Natural killer cell (primary cell): ENCODE measurements around the gene ARSG. TPM values are rescaled to one million over a fixed set of nuclear protein-coding genes. Genes with fewer than 3 reads are reported as not detected.
"Not testable (repeated sequence)": the region's sequence is repeated elsewhere in the genome, so short reads cannot be mapped to it uniquely, and the experiment has no call there.

Source experiments
- ATAC-seq, 3 donors: fragments of 150-1000 bp in 2 of 3; fragments of 200-7000 bp in 1 of 3; cut with Tn5 transposase; 1 replicate in 1 of 3; 2 replicates in 2 of 3; pipeline ENCODE4 v1.10.0; 2021; ENCODE audit warnings: mild to moderate bottlenecking in 2 of 3, moderate library complexity in 2 of 3
- DNase-seq, 2 donors: peaks; one replicate each; pipeline versions ENCODE4 v3.0.0 to v3.0.0-alpha.2; 2013 to 2021; ENCODE audit warnings: mixed read lengths in 1 of 2
- H3K27ac ChIP-seq: one replicate; pipeline ENCODE4 v1.5.1; 2013; ENCODE audit warnings: mild to moderate bottlenecking, low read length
- H3K27me3 ChIP-seq: one replicate; pipeline ENCODE4 v1.6.1; 2013; ENCODE audit warnings: low read length; ENCODE audit not compliant: control insufficient read depth, insufficient read depth
- H3K36me3 ChIP-seq: one replicate; pipeline ENCODE4 v1.6.1; 2013; ENCODE audit warnings: low read length; ENCODE audit not compliant: control insufficient read depth, insufficient read depth
- H3K4me1 ChIP-seq: one replicate; pipeline ENCODE4 v1.6.1; 2013; ENCODE audit warnings: low read length; ENCODE audit not compliant: control insufficient read depth, insufficient read depth
- H3K4me3 ChIP-seq: one replicate; pipeline ENCODE4 v1.5.1; 2013; ENCODE audit warnings: low read length
- H3K9me3 ChIP-seq: one replicate; pipeline ENCODE4 v1.6.1; 2013; ENCODE audit warnings: low read length; ENCODE audit not compliant: control insufficient read depth, insufficient read depth
- H3K27ac Mint-ChIP-seq, 2 donors: one replicate each; pipeline ENCODE4 v1.8.0; 2022; ENCODE audit warnings: mild to moderate bottlenecking in 2 of 2, mixed read lengths in 2 of 2, moderate library complexity in 1 of 2
- H3K27me3 Mint-ChIP-seq, 2 donors: one replicate each; pipeline ENCODE4 v1.8.0; 2022; ENCODE audit warnings: low read depth in 2 of 2, mixed read lengths in 2 of 2
- H3K36me3 Mint-ChIP-seq: one replicate; pipeline ENCODE4 v1.8.0; 2022; ENCODE audit warnings: mixed read lengths
- H3K4me1 Mint-ChIP-seq, 2 donors: one replicate each; pipeline ENCODE4 v1.8.0; 2022; ENCODE audit warnings: mixed read lengths in 2 of 2
- H3K4me3 Mint-ChIP-seq: one replicate; pipeline ENCODE4 v1.8.0; 2022; ENCODE audit warnings: mild to moderate bottlenecking, moderate library complexity, mixed read lengths
- H3K9me3 Mint-ChIP-seq, 2 donors: one replicate each; pipeline ENCODE4 v1.8.0; 2022; ENCODE audit warnings: mixed read lengths in 2 of 2
- CTCF ChIP-seq: fragments of 200-600 bp; IDR thresholded peaks from one replicate; pipeline ENCODE4 v1.8.0; 2022; ENCODE audit warnings: antibody characterized with exemption
- WGBS: methylation state at CpG from one replicate; pipeline ENCODE4 v1.1.7; 2013; ENCODE audit warnings: missing lambda C conversion rate; ENCODE audit not compliant: insufficient coverage; 5-methylcytosine and 5-hydroxymethylcytosine counted together
- intact Hi-C: fragments of 100-400 bp; cut with micrococcal nuclease; formaldehyde crosslinking; loops from one replicate; pipeline ENCODE4 v1.14.2; 2022
- total RNA-seq, 4 donors: library from RNA; stranded (reverse); fragments of 120-200 nt in 1 of 4; gene quantifications; one replicate each; pipeline versions ENCODE4 v1.2.3 to v1.2.4, GENCODE V29; 2013 to 2022

The ARSG gene
- total RNA-seq, 3 donors from 2014 or later (not counting 1 experiment from before 2014, with no cell fraction given): 34.8 to 52.3 (median 39.3) TPM

GRCh38 chr17:68273722-68274121 is 17.6 kb upstream of the ARSG start:
- Mint-ChIP-seq H3K27ac (peak overlapping the region in 1 of 2 donors; percentile 64), H3K4me1 (peaks cover 0 to 11% of the 10 kb centered on the region in 2 donors), H3K36me3 (peaks cover 13% of the 10 kb centered on the region), H3K27me3 (no peaks in the 10 kb centered on the region), H3K9me3 (no peaks in the 10 kb centered on the region), H3K4me3 (no peak overlapping the region)
- intact Hi-C loops: no loop called here
- no peak overlapping the region for H3K4me3 ChIP-seq
- TF ChIP-seq CTCF: no peak
- ATAC-seq: no peak
- 86% methylated on average over 11 of the region's 11 CpGs for WGBS
- peaks cover 58% of the 10 kb centered on the region for H3K36me3 ChIP-seq
- no peaks in the 10 kb centered on the region for H3K4me1 ChIP-seq
- H3K27ac ChIP-seq: no peak overlapping the region
- no peaks in the 10 kb centered on the region for H3K9me3 ChIP-seq
- DNase-seq: no peak
- no peaks in the 10 kb centered on the region for H3K27me3 ChIP-seq

DNA sequence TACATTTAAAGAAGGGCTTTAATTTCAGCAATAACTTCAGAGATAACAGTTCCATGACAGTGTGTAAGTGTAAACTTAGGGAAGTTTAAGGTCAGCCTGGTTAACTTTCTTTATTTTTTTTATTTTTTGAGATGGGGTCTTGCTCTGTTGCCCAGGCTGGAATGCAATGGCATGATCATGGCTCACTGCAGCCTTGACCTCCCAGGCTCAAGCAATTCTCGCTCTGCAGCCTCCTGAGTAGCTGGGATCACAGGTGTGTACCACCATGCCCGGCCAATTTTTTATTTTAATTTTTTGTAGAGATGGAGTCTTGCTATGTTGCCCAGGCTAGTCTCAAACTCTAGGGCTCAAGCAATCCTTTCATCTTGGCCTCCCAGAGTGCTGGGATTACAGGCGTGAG is 15.0 kb upstream of the ARSG start:
- intact Hi-C loops, H3K9me3 ChIP-seq, H3K4me3 Mint-ChIP-seq, H3K27ac Mint-ChIP-seq, H3K9me3 Mint-ChIP-seq, H3K27me3 ChIP-seq, DNase-seq, ATAC-seq, H3K27me3 Mint-ChIP-seq, H3K27ac ChIP-seq, H3K4me3 ChIP-seq, H3K4me1 ChIP-seq: not testable (repeated sequence)
- Mint-ChIP-seq H3K4me1 (peaks cover 15 to 19% of the 10 kb centered on the region in 2 donors), H3K36me3 (peaks cover 13% of the 10 kb centered on the region)
- H3K36me3 ChIP-seq: peaks cover 59% of the 10 kb centered on the region
- 100% methylated on average over 3 of the region's 3 CpGs for WGBS

DNA sequence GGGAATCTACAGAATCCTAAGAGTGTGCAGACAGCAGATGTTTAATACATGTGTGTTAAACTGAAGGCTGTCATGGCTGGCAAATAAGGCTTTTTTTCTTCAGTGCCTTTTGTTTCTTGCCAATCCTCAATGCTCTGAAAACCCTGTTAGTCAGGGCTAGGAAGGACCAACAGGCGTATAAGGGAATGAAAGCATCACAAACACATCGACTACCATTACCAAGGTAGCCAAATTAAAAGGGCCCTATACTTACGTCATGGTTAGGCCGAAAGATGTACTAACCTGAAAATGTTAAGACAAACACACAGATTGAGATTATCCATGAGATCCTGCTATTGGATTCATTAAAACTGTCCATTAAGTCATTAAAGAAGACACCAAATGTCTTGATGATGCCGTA is 13.5 kb upstream of the ARSG start:
- Mint-ChIP-seq H3K4me1 (peaks cover 19 to 25% of the 10 kb centered on the region in 2 donors), H3K36me3 (peaks cover 9% of the 10 kb centered on the region), H3K9me3 (no peaks in the 10 kb centered on the region), H3K27ac (no peak overlapping the region), H3K27me3 (no peaks in the 10 kb centered on the region), H3K4me3 (no peak overlapping the region)
- H3K36me3 ChIP-seq: peaks cover 47% of the 10 kb centered on the region
- no peaks in the 10 kb centered on the region for H3K27me3 ChIP-seq
- no peak overlapping the region for H3K4me3 ChIP-seq
- no peaks in the 10 kb centered on the region for H3K9me3 ChIP-seq
- DNase-seq (no peak), ATAC-seq (no peak)
- no peaks in the 10 kb centered on the region for H3K4me1 ChIP-seq
- intact Hi-C loops: no loop called here
- WGBS: 96% methylated on average over 5 of the region's 5 CpGs
- no peak for TF ChIP-seq CTCF
- H3K27ac ChIP-seq: no peak overlapping the region

GRCh38 chr17:68281965-68282364 is 9.3 kb upstream of the ARSG start:
- intact Hi-C loops, H3K9me3 ChIP-seq, DNase-seq, H3K36me3 Mint-ChIP-seq, H3K9me3 Mint-ChIP-seq, H3K27me3 Mint-ChIP-seq, H3K27me3 ChIP-seq, ATAC-seq, H3K4me3 Mint-ChIP-seq, H3K27ac ChIP-seq, H3K4me3 ChIP-seq, H3K4me1 ChIP-seq: not testable (repeated sequence)
- H3K27ac Mint-ChIP-seq: peak overlapping the region; percentile 58 to 70
- H3K36me3 ChIP-seq: peaks cover 22% of the 10 kb centered on the region
- no CpG with 5 or more reads among the region's 6 CpGs for WGBS
- peaks cover 33 to 38% of the 10 kb centered on the region in 2 donors for H3K4me1 Mint-ChIP-seq
